GM19463 (cell line): ENCODE data around the gene GLB1L.
"Not testable (repeated sequence)": the region's sequence is repeated elsewhere in the genome, so short reads cannot be mapped to it uniquely, and the experiment has no call there.

Experiments
- ATAC-seq: cut with Tn5 transposase; IDR thresholded peaks from one replicate; pipeline ENCODE4 v1.9.1; 2021; ENCODE audit warnings: mild to moderate bottlenecking, moderate library complexity; ENCODE audit not compliant: unreplicated experiment

The GLB1L gene

DNA sequence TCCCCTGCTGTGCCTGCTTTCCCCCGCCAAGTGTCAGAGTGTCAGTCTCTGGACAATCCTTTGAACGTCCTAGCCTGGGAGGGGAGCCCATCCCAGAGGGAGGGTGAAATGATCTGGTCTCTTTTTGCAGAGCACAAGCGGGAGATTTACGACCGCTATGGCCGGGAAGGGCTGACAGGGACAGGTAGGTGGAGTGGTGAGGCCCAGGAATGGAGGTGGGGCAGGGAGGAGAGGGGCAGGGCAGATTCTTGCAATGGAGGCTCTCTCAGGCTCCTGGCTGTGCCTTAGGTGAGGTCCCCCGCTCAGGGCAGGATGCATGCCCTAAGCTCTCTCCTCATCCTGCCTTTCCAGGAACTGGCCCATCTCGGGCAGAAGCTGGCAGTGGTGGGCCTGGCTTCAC is 36.3 kb upstream of the GLB1L start:
- ATAC-seq: no peak

DNA sequence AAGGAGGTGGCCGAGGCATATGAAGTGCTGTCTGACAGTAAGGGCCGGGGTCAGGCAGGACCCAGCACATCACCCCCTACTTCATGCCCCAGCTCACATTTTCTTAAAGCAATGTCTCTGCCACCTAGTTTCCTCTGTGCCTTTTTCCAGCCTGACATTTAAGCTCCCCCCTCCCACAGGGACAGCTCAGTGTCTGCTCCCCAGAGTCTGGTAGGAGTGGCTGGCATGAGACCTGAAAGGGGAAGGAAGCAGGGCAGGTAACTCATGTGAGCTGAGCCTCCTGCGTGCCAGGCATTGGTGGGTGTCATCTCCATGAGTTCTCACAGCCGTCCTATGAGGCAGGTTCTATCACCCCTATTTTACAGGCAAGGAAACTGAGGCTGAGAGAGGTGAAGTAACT is 35.4 kb upstream of the GLB1L start:
- ATAC-seq: no peak

- no peak for ATAC-seq
Measured at GRCh38 chr2:219279916-219280516, 34.8 kb upstream of the GLB1L start.

DNA sequence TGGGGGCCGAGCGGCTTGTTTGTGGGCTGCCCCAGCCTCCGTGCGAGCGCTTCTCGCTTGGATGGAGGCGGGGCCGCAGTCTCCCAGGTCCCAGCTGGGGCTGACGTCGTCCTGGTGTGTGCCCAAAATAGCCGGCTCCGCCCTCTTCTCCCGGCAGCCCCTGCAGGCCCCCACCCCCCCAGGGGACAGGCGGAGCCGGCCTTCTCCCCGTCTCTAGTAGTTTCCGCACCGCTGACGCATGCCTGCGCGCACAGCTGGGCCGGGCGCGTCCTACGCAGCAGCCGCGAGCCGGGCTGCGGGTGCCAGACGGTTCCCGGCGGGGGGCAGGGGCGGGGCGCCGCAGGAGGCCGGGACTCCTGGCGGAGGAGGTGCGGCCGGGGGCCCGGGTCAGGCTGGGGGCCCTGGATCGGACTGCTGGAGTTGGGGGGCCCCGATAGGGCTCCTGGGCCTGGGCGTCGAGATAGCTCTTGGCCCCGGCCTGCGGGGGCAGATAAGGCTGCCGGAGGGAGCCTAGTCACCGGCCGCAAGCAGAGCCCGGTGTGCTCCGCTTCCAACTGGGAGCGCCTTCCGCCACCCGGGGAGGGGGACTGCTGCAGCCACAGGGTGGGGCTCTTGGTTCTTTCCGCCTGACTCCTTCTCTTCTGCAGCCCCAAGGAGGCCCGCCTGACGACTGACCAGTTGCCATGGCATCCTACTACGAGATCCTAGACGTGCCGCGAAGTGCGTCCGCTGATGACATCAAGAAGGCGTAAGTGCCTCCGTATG is 34.1 kb upstream of the GLB1L start, which contains the start of gene DNAJB2:
Gene DNAJB2, plus strand, starts transcription at position 216 of the 765 bp plus-strand sequence. Its CDS starts 468 bp downstream, at position 684.
- ATAC-seq: peak; percentile 80

DNA sequence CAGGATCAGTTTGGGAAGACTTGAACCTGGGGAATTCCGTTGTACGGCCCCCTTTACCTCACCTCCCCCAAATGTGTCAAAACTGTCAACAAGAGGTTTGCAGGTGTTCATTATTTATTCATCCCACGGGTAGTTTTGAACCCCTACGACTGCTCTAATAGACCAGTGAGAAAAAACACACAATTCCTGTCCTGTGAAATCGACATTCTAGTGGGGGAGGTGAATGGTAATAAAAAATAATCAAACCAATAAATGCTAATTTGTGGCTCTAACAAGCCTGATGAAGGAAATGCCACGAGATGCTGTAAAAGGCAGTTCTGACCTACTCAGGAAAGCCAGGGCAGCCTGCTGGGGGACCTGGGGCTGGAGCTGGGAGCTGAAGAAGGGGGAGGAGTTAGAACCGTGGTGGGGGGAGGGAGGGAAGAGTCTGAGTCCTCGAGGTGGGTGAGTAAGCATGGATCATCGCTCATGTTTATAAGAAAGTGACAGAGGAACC is 33.5 kb upstream of the GLB1L start:
- ATAC-seq: no peak

DNA sequence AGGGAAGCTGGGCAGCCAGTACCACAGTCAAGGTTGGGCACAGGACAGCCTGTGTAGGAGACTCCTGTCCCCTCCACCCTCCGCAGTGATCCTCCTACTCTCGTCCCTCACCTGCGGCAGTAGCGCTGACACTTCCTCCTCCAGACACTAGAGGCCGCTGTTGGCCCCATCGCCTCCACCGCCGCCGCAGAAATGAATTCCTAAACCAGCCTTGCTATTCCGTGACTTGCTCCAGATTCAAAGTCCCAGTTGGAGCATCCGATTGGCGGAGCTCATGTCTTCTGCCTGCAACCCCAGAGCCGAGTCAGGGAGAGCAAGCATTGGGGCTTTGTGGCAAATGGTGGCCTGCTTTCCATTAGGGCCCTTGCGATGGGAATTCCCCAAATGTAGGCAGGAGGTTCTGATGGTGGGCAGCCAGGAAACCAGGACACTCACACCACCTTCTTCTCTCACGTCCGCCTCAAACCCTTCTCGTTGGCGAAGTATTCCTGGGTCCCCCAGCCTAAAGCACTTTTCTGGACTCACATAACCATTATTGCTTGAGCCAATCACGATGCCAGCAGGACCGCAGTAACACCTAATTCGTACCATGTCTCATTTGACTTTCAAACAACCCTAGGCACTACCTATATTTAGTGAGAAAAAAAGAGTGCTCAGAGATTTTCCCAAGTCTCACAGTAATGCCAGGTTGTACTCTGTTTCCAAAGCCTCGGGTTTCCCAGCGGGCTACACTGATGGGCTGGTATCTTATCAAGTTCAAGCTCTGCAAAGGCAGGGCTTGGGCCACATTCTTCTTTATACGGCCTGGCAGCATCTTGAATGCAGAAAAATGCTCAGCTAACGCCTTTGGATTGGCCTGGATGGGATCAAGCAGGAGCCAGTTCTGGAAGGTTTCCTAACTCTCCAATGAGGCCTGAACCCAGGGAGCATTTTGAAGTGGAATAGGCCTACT is 32.7 kb upstream of the GLB1L start:
- no peak for ATAC-seq

DNA sequence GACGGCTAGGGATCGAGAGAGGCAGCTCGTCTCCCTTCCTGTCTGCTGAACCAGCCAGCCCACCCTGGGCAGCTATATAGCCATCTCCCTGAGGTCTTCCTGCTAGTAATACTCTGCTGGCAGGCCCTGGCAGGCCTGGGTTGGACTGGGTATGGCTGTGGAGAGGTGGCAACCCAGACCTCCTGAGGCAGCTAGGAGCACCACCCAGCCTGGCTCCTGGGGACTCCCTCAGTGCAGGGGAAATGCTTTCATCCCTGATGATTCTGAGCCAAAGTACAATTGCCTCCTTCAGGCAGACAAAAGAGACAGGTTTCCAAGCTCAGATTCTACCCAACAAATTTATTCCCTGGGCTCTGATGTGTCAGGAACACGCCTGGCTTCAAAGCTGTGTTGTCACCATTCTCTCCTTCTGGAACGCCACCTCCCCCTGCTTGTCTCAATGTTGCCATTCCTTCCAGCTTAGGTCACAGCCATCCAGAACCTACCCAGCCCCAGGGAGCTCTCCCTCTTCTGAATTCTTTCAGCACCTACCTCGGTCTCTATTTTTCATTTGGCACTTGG is 29.2 kb upstream of the GLB1L start:
- no peak for ATAC-seq

GRCh38 chr2:219273937-219274336 is 28.7 kb upstream of the GLB1L start:
- no peak for ATAC-seq

DNA sequence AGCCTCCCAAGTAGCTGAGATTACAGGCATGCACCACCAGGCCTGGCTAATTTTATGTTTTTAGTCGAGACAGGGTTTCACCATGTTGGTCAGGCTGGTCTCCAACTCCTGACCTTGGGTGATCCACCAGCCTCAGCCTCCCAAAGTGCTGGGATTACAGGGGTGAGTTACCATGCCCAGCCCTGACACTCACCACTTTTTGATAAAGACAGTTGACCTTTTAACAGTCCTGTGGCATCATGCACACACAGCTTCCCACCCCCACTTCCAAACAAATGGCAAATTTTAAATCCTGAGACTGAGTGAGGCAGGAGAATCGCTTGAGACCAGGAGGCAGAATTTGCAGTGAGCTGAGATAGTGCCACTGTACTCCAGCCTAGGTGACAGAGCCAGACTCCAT is 27.8 kb upstream of the GLB1L start:
- no peak for ATAC-seq

DNA sequence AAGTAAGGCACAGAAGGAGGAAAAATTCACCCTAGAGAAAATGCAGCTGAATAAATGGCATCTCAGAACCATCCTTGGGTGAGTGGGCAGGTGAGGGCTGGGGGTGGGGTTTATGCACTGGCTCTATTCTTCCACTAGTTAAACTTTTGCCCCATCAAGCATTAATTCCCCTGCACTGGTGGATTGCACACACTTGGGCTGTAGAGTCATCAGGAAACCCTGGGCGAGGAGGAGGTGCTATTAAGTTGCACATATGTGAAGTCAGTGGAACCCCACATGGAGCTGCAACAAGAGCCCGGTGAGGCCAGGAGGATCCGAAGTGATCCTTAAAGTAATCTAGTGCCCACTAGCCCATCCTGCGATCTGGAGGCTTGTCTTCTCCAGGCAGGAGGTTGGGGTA is 27.1 kb upstream of the GLB1L start:
- no peak for ATAC-seq

DNA sequence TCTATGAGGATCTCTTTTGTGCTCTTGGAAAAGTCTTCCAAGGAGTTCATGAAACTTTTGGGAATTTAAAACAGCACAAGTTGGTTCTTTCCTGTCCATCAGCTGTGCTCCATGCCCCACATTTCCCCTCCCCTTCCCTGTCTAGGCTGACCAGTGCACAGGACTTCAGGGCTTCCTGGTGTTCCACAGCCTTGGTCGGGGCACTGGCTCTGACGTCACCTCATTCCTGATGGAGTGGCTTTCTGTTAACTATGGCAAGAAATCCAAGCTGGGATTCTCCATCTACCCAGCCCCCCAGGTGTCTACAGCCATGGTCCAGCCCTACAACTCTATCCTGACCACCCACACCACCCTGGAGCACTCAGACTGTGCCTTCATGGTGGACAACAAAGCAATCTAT is 25.8 kb upstream of the GLB1L start:
- ATAC-seq: no peak

DNA sequence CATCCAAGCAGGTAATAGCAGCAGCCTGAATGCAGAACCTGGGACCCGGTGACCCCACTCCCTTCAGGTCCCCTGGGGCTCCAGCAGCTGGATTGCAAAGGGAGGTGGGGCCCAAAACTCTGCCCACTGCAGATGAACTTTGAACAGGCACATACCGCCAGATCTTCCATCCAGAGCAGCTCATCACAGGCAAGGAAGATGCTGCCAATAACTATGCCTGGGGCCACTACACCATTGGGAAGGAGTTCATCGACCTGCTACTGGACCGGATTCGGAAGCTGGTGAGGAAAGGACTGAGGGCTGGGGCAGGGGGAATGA is 24.8 kb upstream of the GLB1L start:
- no peak for ATAC-seq

- no peak for ATAC-seq
Measured at GRCh38 chr2:219269362-219270054, 24.3 kb upstream of the GLB1L start.

DNA sequence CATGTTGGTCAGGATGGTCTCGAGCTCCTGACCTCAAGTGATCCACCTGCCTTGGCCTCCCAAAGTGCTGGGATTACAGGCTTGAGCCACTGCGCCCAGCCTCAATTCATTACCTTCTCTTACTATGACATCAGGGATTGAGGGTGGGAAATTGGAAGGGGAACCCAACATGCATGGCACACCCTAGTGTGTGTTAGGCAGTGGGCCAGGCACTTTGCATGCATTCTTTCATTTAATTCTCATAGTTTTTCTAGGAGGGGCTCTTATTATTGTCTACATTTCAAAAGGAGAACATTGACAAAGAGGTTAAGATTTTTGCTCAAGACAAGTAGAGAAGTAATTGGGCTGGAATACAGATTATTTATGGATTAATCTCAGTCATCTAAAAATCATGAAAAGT is 23.1 kb upstream of the GLB1L start:
- ATAC-seq: no peak

DNA sequence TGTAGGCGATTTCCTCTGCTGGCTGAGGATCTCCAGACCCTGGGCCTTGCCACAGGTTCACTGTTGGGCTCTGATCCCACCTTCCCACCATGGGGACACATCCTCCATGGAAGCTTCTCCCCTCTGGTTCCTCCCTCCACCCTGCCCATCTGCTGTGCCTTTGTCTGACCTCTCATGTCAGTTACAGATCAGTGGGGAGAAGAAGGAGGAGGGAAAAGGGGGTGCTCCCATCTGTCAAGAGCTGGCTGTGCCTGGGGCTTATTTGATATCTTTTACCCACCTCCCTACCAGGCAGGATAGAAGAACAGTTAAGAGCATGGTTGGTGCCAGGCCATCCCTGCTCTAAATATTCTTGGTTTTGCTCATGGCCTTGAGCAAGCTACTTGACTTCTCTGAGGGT is 21.6 kb upstream of the GLB1L start:
- no peak for ATAC-seq

DNA sequence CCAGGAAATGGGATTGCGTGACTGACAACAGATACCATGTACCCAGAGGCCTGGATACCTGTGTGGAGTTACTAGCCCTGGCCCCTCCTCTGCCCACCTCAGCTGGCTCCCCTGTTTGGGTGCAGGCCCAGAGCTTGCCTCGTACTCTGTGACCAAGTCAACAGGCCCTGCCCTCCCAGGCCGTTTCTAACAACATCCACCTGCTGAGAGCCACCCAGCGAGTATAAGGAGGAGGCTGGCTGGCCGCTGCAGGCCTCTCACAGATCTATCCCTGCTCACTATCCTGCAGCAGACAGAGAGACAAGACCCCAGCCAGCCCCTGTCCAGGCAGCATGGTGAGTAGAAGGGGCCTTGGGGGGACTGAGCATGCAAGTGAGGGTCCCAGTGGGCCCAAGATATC is 21.0 kb upstream of the GLB1L start:
- ATAC-seq: no peak

DNA sequence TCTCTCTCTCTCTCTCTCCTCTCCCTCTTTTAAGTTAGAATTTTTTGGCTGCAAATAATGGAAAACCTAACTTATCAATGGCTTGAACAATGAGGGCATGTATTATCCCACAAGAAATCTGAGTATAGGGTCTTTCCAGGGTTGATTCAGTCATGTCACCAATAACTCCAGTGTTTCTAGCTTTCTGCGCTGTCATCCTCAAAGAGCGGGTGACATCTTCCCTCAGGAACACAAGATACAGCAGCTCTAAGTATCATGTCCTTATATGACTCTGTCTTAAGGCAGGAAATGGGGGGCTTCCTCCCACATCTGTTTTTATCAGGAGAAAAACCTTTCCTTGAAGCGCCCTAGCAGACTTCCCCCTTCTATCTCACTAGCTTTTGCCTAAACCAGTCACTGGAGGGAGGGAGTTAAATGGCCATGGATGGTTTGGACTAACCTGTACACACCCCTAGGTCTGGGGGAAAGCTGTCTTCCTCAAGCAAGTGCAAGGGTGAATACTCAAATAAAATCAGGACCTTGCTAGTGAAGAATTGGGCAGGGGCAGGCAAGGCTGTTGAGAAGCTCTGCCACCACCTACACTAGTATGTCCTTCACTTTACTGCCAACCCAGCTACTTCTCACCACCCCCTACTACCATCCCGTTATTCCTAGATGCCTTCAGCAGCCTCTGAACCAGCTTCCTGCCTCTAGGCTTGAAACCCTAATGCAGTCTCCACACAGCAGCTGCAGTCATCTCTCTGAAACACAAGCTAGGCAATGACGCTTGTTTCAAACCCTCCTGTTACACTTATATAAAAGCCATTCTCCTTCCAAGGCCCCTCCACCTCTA is 16.0 kb upstream of the GLB1L start:
- no peak for ATAC-seq

GRCh38 chr2:219258942-219259341 is 13.7 kb upstream of the GLB1L start:
- ATAC-seq: not testable (repeated sequence)

DNA sequence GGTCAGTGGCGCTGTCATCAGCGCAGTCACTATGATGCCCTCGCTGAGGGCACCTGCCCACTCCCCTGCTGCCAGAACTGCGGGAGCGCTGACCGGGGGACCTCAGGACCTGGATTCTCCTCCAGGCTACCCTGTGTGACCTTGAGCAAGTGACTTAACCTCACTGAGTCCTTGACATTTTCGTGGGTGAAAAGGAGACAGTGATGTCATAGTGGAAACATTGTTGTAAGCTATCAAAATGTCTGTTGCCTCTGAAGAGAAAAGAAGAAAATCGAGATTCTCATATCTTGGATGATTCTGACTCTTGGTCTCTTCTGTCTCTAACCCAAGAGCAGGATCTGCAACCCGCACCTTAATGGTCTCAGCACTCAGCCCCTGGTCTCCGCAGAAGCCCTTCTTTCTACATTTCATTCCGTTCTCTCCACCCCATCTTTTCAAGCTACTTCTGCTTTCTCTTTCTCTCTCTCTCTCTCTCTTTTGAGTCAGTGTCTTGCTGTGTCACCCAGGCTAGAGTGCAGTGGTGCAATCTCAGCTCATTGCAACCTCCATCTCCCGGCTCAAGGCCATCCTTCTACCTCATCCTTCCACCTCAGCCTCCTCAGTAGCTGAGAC is 9.5 kb upstream of the GLB1L start:
- peak; percentile 23 for ATAC-seq
